ENCODE results near the gene VAV2.
A peak's percentile ranks its signal among the peaks of the same experiment; 100 is the strongest.
"Not testable (repeated sequence)": the region's sequence is repeated elsewhere in the genome, so short reads cannot be mapped to it uniquely, and the experiment has no call there.

The VAV2 gene

GRCh38 chr9:133759946-133760345, 232.2 kb downstream of the VAV2 start:
- DNase-seq: no peak

- DNase-seq: no peak
Observed at GRCh38 chr9:133759146-133759900, 232.8 kb downstream of the VAV2 start.

GRCh38 chr9:133758228-133758627, 233.9 kb downstream of the VAV2 start:
- no peak for DNase-seq

GRCh38 chr9:133754688-133755227, 237.4 kb downstream of the VAV2 start:
- DNase-seq: no peak

- no peak for DNase-seq
Observed at GRCh38 chr9:133754187-133754586, 237.9 kb downstream of the VAV2 start.

GRCh38 chr9:133752739-133753446, 239.2 kb downstream of the VAV2 start:
- DNase-seq: no peak

- DNase-seq: no peak
Observed at GRCh38 chr9:133750982-133751649, 241.0 kb downstream of the VAV2 start.

GRCh38 chr9:133747309-133747708, 244.8 kb downstream of the VAV2 start:
- DNase-seq: no peak

GRCh38 chr9:133744528-133744927, 247.6 kb downstream of the VAV2 start:
- not testable (repeated sequence) for DNase-seq

- DNase-seq: peak; percentile 22
Observed at GRCh38 chr9:133742849-133743444, 249.2 kb downstream of the VAV2 start.

- no peak for DNase-seq
Observed at GRCh38 chr9:133742251-133742650, 249.9 kb downstream of the VAV2 start.

GRCh38 chr9:133741716-133742115, 250.4 kb downstream of the VAV2 start:
- DNase-seq: no peak

GRCh38 chr9:133740911-133741310, 251.2 kb downstream of the VAV2 start:
- no peak for DNase-seq

GRCh38 chr9:133739408-133740280, 252.5 kb downstream of the VAV2 start:
- DNase-seq: no peak

GRCh38 chr9:133738640-133739225, 253.4 kb downstream of the VAV2 start:
- no peak for DNase-seq

- no peak for DNase-seq
Observed at GRCh38 chr9:133737774-133738639, 254.1 kb downstream of the VAV2 start, which contains the start of gene SARDH. Gene SARDH, minus strand, starts transcription at chr9:133738352. Its CDS starts 4,179 bp downstream, at chr9:133734173.

GRCh38 chr9:133737071-133737773, 254.9 kb downstream of the VAV2 start:
- DNase-seq: no peak

- no peak for DNase-seq
Observed at GRCh38 chr9:133735931-133736330, 256.2 kb downstream of the VAV2 start.

GRCh38 chr9:133735415-133735775, 256.7 kb downstream of the VAV2 start:
- no peak for DNase-seq
